Measurements from ENCODE around the gene PRR15L. TPM values are rescaled to one million over a fixed set of nuclear protein-coding genes. Genes with fewer than 3 reads are reported as not detected.

PRR15L gene
- total and polyA plus RNA-seq, 2 experiments from 2014 or later, result 0.57 TPM; not detected in 1

GRCh38 chr17:47952171-47953021 lies 5.3 kb downstream of the PRR15L start:
- Histone ChIP-seq H3K27ac (ENCODE audit: low read depth) (no peak overlapping the region), H3K4me2 (no peak overlapping the region), H3K9me2 (ENCODE audit: insufficient read depth) (no peaks in the 10 kb centered on the region), H4K20me1 (replicated peaks; ENCODE audit: insufficient read depth) (no peaks in the 10 kb centered on the region), H2AFZ (no peak overlapping the region), H3K4me3 (no peak overlapping the region), H3K79me2 (replicated peaks; ENCODE audit: insufficient read depth) (no peaks in the 10 kb centered on the region), H3K27me3 (ENCODE audit: insufficient read depth) (no peaks in the 10 kb centered on the region), H3K36me3 (ENCODE audit: insufficient read depth) (no peaks in the 10 kb centered on the region), H3F3A (replicated peaks; ENCODE audit: low read depth) (peaks cover 2% of the 10 kb centered on the region; the same call in 1 of the 2 replicates), H3K4me1 (ENCODE audit: insufficient read depth) (peaks cover 17% of the 10 kb centered on the region)
- no peak for TF ChIP-seq ZNF331 (CRISPR knock-in tag; IDR thresholded peaks at IDR 0.05; ENCODE audit: low read depth)
- TF ChIP-seq REST (IDR thresholded peaks at IDR 0.05; ENCODE audit: unreplicated experiment), result no peak
- TF ChIP-seq EZH2phosphoT487 (IDR thresholded peaks at IDR 0.05; ENCODE audit: unreplicated experiment), result no peak
- TF ChIP-seq NANOG (IDR thresholded peaks at IDR 0.05; ENCODE audit: borderline replicate concordance), result no peak
- no peak for TF ChIP-seq JUNB (IDR thresholded peaks at IDR 0.05; ENCODE audit: unreplicated experiment)
- TF ChIP-seq POLR2AphosphoS5 (IDR thresholded peaks at IDR 0.05; ENCODE audit: low read depth), result no peak
- no peak for TF ChIP-seq ZNF462 (CRISPR knock-in tag; IDR thresholded peaks at IDR 0.05)
- no peak for TF ChIP-seq EZH2 (IDR thresholded peaks at IDR 0.05; ENCODE audit: low read depth, unreplicated experiment)
- TF ChIP-seq CREB1 (CRISPR knock-in tag; IDR thresholded peaks at IDR 0.05; ENCODE audit: low read depth), result no peak
- no peak for TF ChIP-seq ETS1 (IDR thresholded peaks at IDR 0.05)
- TF ChIP-seq CTCF (conservative IDR thresholded peaks at IDR 0.05; ENCODE audit: low read depth in 2 of 2), result no peak
- TF ChIP-seq STAT1 (IDR thresholded peaks at IDR 0.05; ENCODE audit: unreplicated experiment), result no peak
- no peak for TF ChIP-seq ZNF114 (CRISPR knock-in tag; IDR thresholded peaks at IDR 0.05)
- DNase-seq (ENCODE audit: low spot score) (no peak), ATAC-seq (no peak)
- Mint-ChIP-seq H3K27ac (no peak overlapping the region; the same call in 1 of the 2 replicates), H3K4me1 (peaks cover 26% of the 10 kb centered on the region), H3K9me3 (no peaks in the 10 kb centered on the region), H3K27me3 (ENCODE audit: insufficient read depth, low read depth, poor library complexity) (peaks cover 4% of the 10 kb centered on the region), H3K4me3 (no peak overlapping the region), H3K36me3 (ENCODE audit: low read depth) (no peaks in the 10 kb centered on the region; the same call in 2 of the 3 replicates)
